Heart left ventricle (tissue), 16 donors: Measurements from ENCODE around the gene TAOK3. TPM values are rescaled to one million over a fixed set of nuclear protein-coding genes. Genes with fewer than 3 reads are reported as not detected.
A peak's percentile ranks its signal among the peaks of the same experiment; 100 is the strongest.

Experiments
- ATAC-seq, 4 donors: fragments of 200-7000 bp; cut with Tn5 transposase; one replicate each; pipeline ENCODE4 v1.9.1; 2020 to 2022; ENCODE audit warnings: moderate library complexity in 4 of 4, mild to moderate bottlenecking in 3 of 4, moderate number of reproducible peaks in 1 of 4
- DNase-seq, 5 donors: peaks; one replicate each; pipeline ENCODE4 v3.0.0-alpha.2; 2020
- H3K27ac ChIP-seq, 12 donors: fragments of 200-600 bp; sonication (generic) in 4 of 12; one replicate each; pipeline versions ENCODE4 v1.5.0 to v1.8.0; 2016 to 2022; ENCODE audit warnings: mild to moderate bottlenecking in 2 of 12
- H3K27me3 ChIP-seq, 9 donors: fragments of 200-600 bp; sonication (generic) in 2 of 9; one replicate each; pipeline versions ENCODE4 v1.5.1 to v1.8.0; 2016 to 2022; ENCODE audit warnings: mild to moderate bottlenecking in 3 of 9
- H3K36me3 ChIP-seq, 9 donors: fragments of 200-600 bp; sonication (generic) in 2 of 9; one replicate each; pipeline versions ENCODE4 v1.5.0 to v1.8.0; 2018 to 2022; ENCODE audit warnings: mild to moderate bottlenecking in 2 of 9
- H3K4me1 ChIP-seq, 12 donors: fragments of 200-600 bp; sonication (generic) in 4 of 12; one replicate each; pipeline versions ENCODE4 v1.5.0 to v1.8.0; 2016 to 2022; ENCODE audit warnings: mild to moderate bottlenecking in 3 of 12
- H3K4me3 ChIP-seq, 12 donors: fragments of 200-600 bp; sonication (generic) in 4 of 12; one replicate each; pipeline versions ENCODE4 v1.5.0 to v1.8.0; 2017 to 2022; ENCODE audit warnings: mild to moderate bottlenecking in 9 of 12, moderate library complexity in 4 of 12
- H3K9me3 ChIP-seq, 12 donors: fragments of 200-600 bp; sonication (generic) in 4 of 12; one replicate each; pipeline versions ENCODE4 v1.5.0 to v1.8.0; 2016 to 2022; ENCODE audit warnings: mild to moderate bottlenecking in 1 of 12
- POLR2A ChIP-seq, 2 donors: fragments of 450-650 bp; IDR thresholded peaks; one replicate each; pipeline ENCODE4 v1.6.1; 2017; ENCODE audit warnings: antibody characterized with exemption in 2 of 2, mild to moderate bottlenecking in 2 of 2, moderate library complexity in 2 of 2
- WGBS, 4 donors: extraction: QIAGEN DNeasy Blood & Tissue Kit in 2 of 4; methylation state at CpG; one replicate each; pipeline versions ENCODE4 v1.1.5 to v1.1.7; 2013 to 2018; 5-methylcytosine and 5-hydroxymethylcytosine counted together
- intact Hi-C, 10 donors: fragments of 100-400 bp; cut with DNase I; formaldehyde crosslinking; loops; one replicate each; pipeline versions ENCODE4 v1.11.1 to v1.14.2; 2022
- polyA plus RNA-seq, 2 donors: library from polyadenylated mRNA; stranded (reverse); fragments of 200-250 nt; gene quantifications; one replicate each; pipeline ENCODE4 v1.2.3, GENCODE V29; 2013
- total RNA-seq, 9 donors: library from RNA; depleted of rRNA in 2 of 9; stranded (reverse); fragments of >200 nt in 2 of 9; fragmentation: NEBNext Ultra II Directional in 3 of 9; extraction: Animal tissue kit (Norgen Biotek cat#: 25700) in 3 of 9; gene quantifications; one replicate each; pipeline versions ENCODE4 v1.1.0 to v1.2.4, GENCODE V29; 2016 to 2023
- TF ChIP-seq, protein P1 (sequence below), 12 donors: fragments of 200-600 bp; sonication (generic) in 4 of 12; IDR thresholded peaks; one replicate each; pipeline versions ENCODE4 v1.5.0 to v1.8.0; 2018 to 2022; ENCODE audit warnings: antibody characterized with exemption in 12 of 12, mild to moderate bottlenecking in 5 of 12
- donor health status: ischemic (EF 13 %, LVEDD 7.1; RV severe dilation, severe dysfunction).
- donor health status: healthy with polysubstance abuse.
- donor health status: DM: no; HTN: yes; CAD: no.
- donor health status: DM: no; HTN: no; CAD: no.
- donor health status: ischemic (EF 25% LVEDD 6.9; RV normal size, moderate dysfunction).
- donor health status: ischemic (EF 25% LVEDD 5.7; RV mildly dilated, moderate dysfunction).
- donor health status: healthy.
- donor health status: DM: yes; HTN: yes; CAD: no.
- donor health status: ischemic (EF 35%, LVEDD 5.7; RV mildly dilated, moderate dysfunction).
- donor health status: nonischemic (EF 11% LVEDD 7.7; RV severe dilation, severe dysfunction).
- donor health status: DM: yes; HTN: yes; CAD: no.
- donor health status: PGD.
- donor health status: ischemic (EF 29% LVEDD 5.4; RV normal size, mild dysfunction).
- donor health status: nonischemic (EF 23%, LVEDD 6.1; RV moderate dilation, normal function).

The TAOK3 gene
- total and polyA plus RNA-seq, 11 donors, result 11.8 to 26.6 (median 22.2) TPM

GRCh38 chr12:118350908-118351559 is 21.7 kb downstream of the TAOK3 start:
- intact Hi-C loops, result no loop called here
- 90 to 93% (median 93%) methylated on average over 6 of the region's 6 CpGs for WGBS, 4 donors

DNA sequence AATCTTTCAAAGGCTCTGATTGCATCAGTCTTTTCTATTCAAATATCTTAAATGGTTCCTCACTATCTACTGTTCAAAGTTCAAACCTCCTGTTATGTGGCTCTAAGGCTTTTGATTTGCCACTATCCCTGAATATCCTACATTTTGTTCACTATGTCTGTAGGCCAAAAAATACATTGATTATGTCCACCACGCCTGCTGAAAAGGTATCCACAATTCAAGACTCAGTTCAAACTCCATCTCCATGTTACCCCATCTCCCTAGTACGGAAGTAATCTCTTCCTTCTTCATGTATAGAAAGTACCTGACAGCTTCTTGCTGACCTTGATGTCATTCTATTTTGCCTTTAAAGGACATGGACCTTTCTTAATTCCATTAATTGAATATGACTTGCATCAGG is 24.8 kb downstream of the TAOK3 start:
- no peak overlapping the region for H3K27ac ChIP-seq
- H3K27me3 ChIP-seq, result no peaks in the 10 kb centered on the region
- ATAC-seq (no peak), DNase-seq (no peak)
- no peaks in the 10 kb centered on the region for H3K36me3 ChIP-seq
- no peak overlapping the region for H3K4me3 ChIP-seq
- no peak for TF ChIP-seq POLR2A (IDR thresholded peaks at IDR 0.05)
- TF ChIP-seq, protein P1, sequence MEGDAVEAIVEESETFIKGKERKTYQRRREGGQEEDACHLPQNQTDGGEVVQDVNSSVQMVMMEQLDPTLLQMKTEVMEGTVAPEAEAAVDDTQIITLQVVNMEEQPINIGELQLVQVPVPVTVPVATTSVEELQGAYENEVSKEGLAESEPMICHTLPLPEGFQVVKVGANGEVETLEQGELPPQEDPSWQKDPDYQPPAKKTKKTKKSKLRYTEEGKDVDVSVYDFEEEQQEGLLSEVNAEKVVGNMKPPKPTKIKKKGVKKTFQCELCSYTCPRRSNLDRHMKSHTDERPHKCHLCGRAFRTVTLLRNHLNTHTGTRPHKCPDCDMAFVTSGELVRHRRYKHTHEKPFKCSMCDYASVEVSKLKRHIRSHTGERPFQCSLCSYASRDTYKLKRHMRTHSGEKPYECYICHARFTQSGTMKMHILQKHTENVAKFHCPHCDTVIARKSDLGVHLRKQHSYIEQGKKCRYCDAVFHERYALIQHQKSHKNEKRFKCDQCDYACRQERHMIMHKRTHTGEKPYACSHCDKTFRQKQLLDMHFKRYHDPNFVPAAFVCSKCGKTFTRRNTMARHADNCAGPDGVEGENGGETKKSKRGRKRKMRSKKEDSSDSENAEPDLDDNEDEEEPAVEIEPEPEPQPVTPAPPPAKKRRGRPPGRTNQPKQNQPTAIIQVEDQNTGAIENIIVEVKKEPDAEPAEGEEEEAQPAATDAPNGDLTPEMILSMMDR (IDR thresholded peaks at IDR 0.05), result no peak
- 96 to 100% (median 98%) methylated on average over 2 of the region's 2 CpGs for WGBS, 4 donors
- peaks cover 0 to 33% (median 8%) of the 10 kb centered on the region in 12 donors for H3K4me1 ChIP-seq
- H3K9me3 ChIP-seq, result no peaks in the 10 kb centered on the region
- intact Hi-C loops, result no loop called here

More at GRCh38 chr12:118350908-118351559, 21.7 kb downstream of the TAOK3 start:
- no peaks in the 10 kb centered on the region for H3K36me3 ChIP-seq
- H3K27ac ChIP-seq, result no peak overlapping the region
- DNase-seq (no peak), ATAC-seq (no peak)
- H3K4me1 ChIP-seq, result peaks cover 0 to 31% (median 4%) of the 10 kb centered on the region in 12 donors
- no peak for TF ChIP-seq POLR2A (IDR thresholded peaks at IDR 0.05)
- TF ChIP-seq, protein P1 (IDR thresholded peaks at IDR 0.05), result no peak
- no peaks in the 10 kb centered on the region for H3K9me3 ChIP-seq
- no peaks in the 10 kb centered on the region for H3K27me3 ChIP-seq
- no peak overlapping the region for H3K4me3 ChIP-seq

- intact Hi-C loops, result no loop called here
- H3K4me3 ChIP-seq, result no peak overlapping the region
- ATAC-seq, result peak in 2 of 4 donors; percentile 61 to 67
- TF ChIP-seq POLR2A (IDR thresholded peaks at IDR 0.05), result no peak
- TF ChIP-seq, protein P1 (IDR thresholded peaks at IDR 0.05), result no peak
- H3K9me3 ChIP-seq, result no peaks in the 10 kb centered on the region
- H3K27ac ChIP-seq, result peak overlapping the region in 1 of 12 donors; percentile 32
- no peaks in the 10 kb centered on the region for H3K27me3 ChIP-seq
- H3K36me3 ChIP-seq, result no peaks in the 10 kb centered on the region
- peaks cover 0 to 33% (median 8%) of the 10 kb centered on the region in 12 donors for H3K4me1 ChIP-seq
- 47 to 58% (median 57%) methylated on average over 7 of the region's 7 CpGs for WGBS, 4 donors
- DNase-seq, result no peak
Observed at GRCh38 chr12:118346895-118347294, 25.8 kb downstream of the TAOK3 start.

DNA sequence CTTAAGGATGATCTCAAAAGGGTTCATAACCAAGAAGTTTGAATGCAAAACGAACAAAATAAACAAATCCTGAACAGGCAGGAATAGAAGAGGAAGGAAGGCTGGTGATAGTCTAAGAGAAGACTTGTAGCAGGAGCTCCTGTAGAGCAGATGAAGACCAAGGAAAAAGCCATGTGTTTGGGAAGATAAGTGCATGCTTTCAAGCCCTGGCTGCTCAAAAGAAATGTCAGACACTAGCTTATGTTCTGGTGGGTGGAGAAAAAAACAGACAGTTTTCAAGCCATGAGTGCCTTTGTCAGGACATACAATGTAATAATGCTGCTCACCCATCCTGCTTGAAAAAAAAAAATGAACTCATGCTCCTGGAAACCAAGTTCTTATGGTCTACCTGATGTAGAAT is 27.4 kb downstream of the TAOK3 start:
- 40 to 46% (median 46%) methylated on average over 1 of the region's 1 CpG for WGBS, 4 donors
- ATAC-seq (no peak), DNase-seq (no peak)
- Histone ChIP-seq H3K9me3 (no peaks in the 10 kb centered on the region), H3K27me3 (no peaks in the 10 kb centered on the region), H3K36me3 (no peaks in the 10 kb centered on the region), H3K27ac (no peak overlapping the region), H3K4me3 (no peak overlapping the region), H3K4me1 (peaks cover 0 to 33% (median 8%) of the 10 kb centered on the region in 12 donors)
- intact Hi-C loops, result no loop called here
- TF ChIP-seq, protein P1 (IDR thresholded peaks at IDR 0.05), result no peak
- no peak for TF ChIP-seq POLR2A (IDR thresholded peaks at IDR 0.05)
